Suppressor macrophage treated with lipopolysaccharide for 1 hour (primary cell): ENCODE results near the gene CADPS2.
A peak's percentile ranks its signal among the peaks of the same experiment; 100 is the strongest.

ENCODE experiments used
- DNase-seq, 3 donors: peaks; one replicate each; pipeline ENCODE4 v3.0.0-alpha.2; 2020 to 2022

CADPS2 gene

GRCh38 chr7:122343601-122344302 is 542.5 kb downstream of the CADPS2 start:
- no peak for DNase-seq

DNA sequence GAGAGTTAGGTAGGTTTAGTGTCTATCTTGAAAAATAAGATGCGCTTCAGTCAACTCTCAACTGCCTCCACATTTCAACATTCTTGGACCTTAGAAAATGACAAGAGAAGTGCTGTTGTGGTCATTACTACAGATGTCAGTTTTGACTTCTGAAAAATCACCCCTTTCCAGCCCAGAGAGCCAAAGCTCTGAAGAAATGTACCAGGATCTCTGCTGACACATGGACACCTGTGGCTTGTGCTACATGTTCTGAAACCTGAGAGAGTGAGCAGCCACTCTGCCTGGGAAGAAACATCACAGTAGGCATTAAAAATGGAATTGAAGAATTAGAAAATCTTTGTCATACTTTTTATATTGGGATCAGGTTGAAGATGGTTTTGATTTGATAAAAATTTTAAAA is 545.8 kb downstream of the CADPS2 start:
- DNase-seq = no peak

GRCh38 chr7:122339145-122339904 is 546.9 kb downstream of the CADPS2 start:
- DNase-seq = no peak

DNA sequence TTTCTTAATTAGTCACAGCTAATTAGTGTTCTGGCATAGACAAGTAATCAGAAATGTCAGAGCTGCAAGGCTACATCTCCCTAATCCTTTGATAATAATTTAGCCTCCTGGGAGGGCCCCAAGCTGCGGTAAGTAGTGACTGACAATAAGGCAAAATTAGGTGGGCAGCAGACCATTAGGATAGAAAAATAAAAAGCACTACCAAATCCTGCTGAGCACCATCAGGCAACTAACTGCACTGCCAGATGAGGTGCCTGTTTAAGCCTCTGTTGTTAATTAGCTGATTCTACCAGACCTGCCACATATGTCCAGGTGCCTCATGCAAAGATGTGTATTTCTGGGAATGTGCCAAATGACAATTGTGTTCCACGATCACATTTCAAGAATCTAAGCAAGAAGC is 549.2 kb downstream of the CADPS2 start:
- DNase-seq = no peak

DNA sequence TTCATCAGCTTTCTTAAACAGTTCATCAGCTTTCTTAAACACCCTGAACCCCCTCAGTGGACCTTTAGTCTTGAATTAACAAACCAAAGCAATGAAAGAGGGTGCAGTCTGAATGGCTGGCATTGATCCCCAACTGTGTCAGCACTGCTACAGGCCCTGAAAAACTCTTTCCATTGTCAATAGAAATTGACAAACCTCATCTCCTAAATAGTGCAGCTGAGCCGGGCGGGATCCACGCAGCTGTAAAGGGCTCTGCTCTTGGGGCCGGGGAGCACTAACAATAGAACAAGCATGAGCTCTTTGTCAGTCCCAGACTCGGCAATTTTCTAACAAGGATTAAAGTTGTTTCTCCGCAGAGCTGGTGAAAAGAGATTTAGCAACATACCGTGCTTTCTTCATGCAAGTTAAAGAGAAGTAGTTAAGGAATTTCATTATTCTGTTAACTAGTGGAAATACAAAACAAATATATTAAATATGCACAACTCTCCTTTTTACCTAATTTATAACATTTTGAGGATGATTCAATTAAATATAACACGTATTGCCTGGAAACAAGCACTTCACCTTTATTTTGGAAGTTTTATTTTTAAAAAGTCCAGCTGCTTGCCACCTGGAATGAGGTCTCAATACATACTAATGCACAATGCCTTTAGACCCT is 557.0 kb downstream of the CADPS2 start:
- DNase-seq = no peak

DNA sequence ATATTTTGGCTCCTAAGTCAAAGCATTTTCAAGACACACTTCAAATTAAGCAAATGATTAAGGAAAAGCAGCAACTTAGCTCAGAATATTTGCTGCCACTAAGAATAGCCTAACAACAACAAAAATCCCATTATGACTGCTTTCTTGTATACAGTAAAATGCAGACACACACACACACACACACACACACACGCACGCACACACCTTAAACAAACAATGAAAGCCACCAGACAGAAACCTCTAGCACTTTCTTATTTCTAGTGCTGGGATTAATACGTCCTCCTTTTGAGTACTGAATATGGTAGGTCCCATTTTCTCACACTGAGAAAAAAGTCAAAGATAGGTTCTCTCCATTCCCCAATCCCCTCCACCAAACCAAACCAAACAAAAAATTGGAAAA is 558.3 kb downstream of the CADPS2 start:
- DNase-seq = no peak

GRCh38 chr7:122316467-122317388 is 569.5 kb downstream of the CADPS2 start:
- DNase-seq = no peak

DNA sequence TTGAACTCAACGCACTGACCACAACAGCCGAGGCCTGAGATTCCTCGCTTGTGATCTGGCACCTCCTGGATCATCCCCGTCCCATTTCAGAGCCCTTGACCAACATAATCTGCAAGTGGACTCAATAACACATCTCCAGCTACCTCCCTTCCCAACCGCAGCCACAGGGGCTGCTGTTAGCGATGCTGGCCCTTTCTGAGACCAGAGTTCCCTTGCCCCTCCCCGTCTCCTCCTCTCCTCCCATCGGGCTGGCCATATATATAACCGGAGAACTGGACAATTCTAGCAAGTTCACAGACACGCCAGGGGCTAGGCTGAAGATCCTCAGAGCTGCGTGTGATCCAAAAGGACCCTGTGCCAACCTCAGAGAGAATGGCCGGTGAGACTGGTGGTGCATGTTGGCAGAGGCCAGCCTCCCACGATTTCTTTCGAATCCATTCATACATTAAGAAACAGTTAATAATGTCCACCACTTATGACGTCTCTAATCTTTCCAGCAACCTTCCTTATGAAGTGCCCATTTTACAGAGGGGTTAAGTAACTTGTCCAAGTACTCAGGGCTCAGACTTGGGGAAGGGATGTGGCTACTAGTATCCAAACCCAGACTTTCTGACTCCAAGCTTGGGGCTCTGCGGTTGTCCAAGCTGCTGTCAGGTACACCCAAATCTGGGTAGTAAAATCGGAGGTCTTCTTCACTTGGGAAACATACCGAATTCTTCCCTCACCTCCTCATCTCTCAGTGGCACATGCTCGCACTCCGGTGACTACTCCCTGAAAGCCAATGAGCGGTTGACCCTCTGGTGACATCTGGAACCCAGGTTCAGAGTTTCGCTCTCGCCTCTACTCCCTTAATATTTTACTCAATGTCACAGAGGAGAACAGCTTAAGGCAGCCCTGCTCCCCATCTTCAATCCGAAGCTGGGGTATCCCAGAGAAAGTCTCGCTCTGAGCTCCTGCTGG is 570.5 kb downstream of the CADPS2 start:
- DNase-seq = no peak

DNA sequence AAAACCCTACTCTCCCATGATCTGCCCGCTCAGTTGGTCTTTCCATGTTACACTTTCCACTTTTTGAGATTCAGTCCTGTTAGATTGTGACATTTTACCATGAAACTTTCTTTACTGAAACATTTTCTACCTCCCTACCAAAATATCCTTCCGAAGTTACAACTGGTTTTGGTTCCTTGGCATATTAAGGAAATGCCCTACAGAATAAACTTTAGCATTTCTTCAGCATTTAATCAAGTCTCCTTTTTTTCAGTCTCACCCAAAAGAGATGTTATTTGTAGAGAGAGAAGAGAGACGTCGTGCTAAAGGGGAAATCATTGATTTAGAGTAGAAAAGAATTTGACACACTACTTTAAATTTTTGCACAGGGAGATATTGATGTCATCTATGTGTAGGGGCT is 572.0 kb downstream of the CADPS2 start:
- no peak for DNase-seq

- no peak for DNase-seq
Measured at GRCh38 chr7:122312789-122313188, 573.5 kb downstream of the CADPS2 start.

DNA sequence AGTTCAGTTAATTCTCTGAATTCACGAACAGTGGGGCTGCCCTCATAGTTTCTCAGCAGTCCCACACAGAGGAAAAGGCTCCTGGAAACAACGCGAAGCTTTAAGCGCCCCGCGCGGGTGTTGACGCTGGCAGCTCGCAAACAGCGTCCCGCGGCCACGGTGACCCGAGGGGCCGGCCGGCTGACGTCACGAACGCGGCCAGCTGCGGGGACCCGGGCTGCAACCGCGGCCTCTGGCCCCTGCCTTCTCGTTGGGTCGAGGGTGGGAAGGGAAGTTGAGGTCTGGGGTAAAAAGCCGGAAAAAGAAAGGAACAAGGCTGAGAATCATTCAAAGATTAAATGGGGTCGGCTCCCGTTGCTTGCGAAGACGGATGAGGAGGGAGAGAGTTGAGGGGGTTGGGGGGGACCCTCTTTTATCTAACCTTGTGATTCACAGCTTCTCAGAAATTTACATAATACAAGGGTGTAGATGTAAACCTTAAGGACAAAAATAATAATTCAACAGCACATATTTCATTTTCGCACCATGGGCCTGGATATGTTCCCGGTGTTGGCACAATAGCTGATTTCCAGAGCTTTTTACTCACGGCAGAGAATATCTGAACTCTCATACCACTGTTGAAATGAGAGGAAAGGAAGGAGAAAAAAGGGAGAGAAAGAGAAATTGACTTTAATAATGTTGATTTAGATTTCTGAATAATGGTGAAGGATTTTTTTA is 574.4 kb downstream of the CADPS2 start:
- DNase-seq = no peak

DNA sequence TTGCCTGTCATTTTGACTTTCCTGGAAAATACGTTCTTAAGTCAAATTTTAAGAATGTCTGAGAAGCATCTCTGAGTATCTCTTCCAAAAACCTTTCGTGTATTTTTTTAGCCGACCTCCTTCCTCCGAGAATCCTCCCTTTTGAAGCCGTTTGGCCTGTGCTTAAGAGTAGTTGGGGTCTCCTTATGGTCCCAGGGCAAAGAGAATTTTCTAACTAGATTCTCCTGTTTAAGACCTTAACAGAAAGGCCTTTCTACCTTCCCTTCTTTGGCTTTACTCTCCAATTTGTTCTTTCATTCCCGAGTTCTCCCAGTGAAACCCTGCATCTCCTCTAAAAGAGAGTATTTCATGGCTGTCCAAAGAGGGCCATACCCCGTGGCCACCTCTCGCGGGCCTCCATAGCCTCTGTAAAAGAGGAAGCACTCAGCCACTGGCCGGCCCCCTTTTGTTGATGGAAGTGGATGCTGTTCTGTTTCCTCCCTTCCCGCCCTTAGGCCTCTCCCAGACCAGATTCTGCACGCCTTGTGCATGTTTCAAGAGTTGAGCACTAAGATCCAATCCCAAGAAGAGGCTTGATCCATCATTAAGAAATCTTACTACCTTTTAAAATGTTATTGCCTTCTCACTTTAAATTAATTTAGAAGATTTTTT is 575.1 kb downstream of the CADPS2 start:
- no peak for DNase-seq

- DNase-seq = peak; percentile 7 to 25 (median 20)
Measured at GRCh38 chr7:122310119-122311021, 575.9 kb downstream of the CADPS2 start.

DNA sequence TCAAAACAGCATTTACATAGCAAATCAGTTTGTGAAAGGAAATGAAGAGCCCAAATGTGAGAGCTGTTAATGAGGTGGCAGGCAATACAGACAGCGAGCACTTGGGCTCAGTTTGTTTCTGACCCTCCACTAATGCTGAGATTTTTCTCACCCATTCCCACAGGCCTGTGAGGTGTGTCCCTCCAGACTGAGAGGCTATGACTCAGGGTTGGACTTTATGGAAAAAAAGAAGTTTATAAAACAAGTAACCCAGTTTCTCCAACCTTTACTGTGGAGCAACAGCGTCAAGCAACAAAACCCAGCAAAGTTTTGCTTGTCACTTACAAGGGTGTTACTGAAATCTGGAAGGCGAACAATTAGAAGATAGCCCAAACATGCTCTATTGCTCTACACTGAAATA is 576.8 kb downstream of the CADPS2 start:
- DNase-seq = no peak

DNA sequence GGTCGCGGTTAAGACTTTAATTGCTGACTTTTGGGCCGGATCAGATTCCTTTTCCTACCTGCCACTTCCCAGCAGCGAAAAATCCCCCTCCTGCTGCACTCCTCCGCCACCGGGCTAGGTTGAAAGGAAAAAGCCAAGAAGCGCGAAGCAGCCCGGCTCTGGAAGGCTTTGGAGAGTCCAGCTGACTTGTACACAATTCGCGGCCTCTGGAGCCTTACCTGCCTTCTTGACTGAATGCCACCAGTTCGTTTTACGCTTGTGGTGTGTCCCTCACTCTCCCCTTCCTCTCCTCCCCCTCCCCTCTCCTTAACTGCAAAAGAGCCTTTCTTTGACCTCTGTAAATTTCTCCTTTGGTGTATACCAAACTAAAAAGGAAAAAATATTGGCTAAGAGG is 579.0 kb downstream of the CADPS2 start:
- no peak for DNase-seq

- no peak for DNase-seq
Measured at GRCh38 chr7:122306320-122307227, 579.7 kb downstream of the CADPS2 start.

DNA sequence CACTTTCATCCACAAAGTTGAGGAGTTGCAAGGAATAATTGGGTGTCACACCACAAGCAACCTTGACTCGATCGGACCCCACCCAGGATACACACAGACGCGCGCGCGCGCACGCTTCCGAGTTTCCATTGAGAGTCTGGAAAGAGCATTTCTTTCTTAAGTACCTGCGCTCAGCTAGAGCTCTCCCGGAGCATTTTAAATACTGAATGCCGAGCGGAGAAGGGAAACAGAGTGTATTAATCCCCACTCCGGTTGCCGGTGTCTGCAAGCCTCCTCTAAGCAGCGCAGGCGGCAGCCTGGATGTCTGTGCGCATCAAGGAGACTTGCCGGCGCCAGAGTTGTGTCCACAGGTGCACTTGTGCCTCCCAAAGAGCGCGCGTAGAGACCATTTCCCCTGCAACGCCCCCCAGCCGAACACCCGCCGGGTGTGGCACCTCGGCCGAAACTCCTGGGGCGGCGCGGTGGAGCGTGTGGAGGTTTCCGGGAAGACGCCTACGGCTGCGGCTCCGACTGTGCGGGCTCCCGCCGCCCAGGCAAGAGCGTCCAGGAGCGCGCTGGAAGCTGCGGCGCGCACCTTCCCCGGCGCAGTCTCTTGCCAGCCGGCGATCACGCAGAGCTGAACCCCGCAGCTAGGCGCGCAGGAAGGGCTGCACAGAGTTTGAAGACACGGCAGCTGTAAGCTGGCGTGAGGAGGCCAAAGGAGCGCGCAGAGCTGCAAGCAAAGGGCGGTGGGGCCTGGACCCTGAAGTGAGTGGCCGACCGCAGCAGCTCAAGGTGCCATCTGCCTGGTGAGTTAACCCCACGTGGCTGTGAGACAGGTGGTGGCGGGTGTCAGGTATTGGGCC is 580.6 kb downstream of the CADPS2 start:
- no peak for DNase-seq
